GM23338 (cell line): ENCODE results near the gene TMEM117. TPM values are rescaled to one million over a fixed set of nuclear protein-coding genes. Genes with fewer than 3 reads are reported as not detected.

Experiments
- ATAC-seq: fragments of 200-7000 bp; cut with Tn5 transposase; 3 replicates; pipeline ENCODE4 v1.9.1; 2020
- DNase-seq: peaks from one replicate; pipeline ENCODE4 v3.0.0-alpha.2; 2015; ENCODE audit warnings: low spot score
- H2AFZ ChIP-seq: fragments of 200-600 bp; sonication (generic); 2 replicates; pipeline ENCODE4 v1.8.0; 2016; ENCODE audit warnings: antibody characterized with exemption, mild to moderate bottlenecking, moderate library complexity
- H3F3A ChIP-seq: fragments of 200-600 bp; sonication (generic); replicated peaks from 2 replicates; pipeline ENCODE4 v1.8.0; 2017; ENCODE audit warnings: antibody characterized with exemption, mixed run types, low read depth
- H3K27ac ChIP-seq: fragments of 200-600 bp; sonication (generic); 2 replicates; pipeline ENCODE4 v1.6.1; 2016; ENCODE audit warnings: low read depth
- H3K27me3 ChIP-seq: fragments of 200-600 bp; sonication (generic); 2 replicates; pipeline ENCODE4 v1.8.0; 2016; ENCODE audit warnings: mild to moderate bottlenecking, mixed run types, moderate library complexity; ENCODE audit not compliant: insufficient read depth
- H3K36me3 ChIP-seq: fragments of 200-600 bp; sonication (generic); 2 replicates; pipeline ENCODE4 v1.8.0; 2016; ENCODE audit warnings: mild to moderate bottlenecking; ENCODE audit not compliant: insufficient read depth
- H3K4me1 ChIP-seq: fragments of 200-600 bp; sonication (generic); 2 replicates; pipeline ENCODE4 v1.8.0; 2016; ENCODE audit warnings: mild to moderate bottlenecking, moderate library complexity; ENCODE audit not compliant: insufficient read depth
- H3K4me2 ChIP-seq: fragments of 200-600 bp; sonication (generic); 2 replicates; pipeline ENCODE4 v1.7.1; 2017; ENCODE audit warnings: mixed run types
- H3K4me3 ChIP-seq: fragments of 200-600 bp; sonication (generic); 2 replicates; pipeline ENCODE4 v1.6.1; 2016; ENCODE audit warnings: mixed run types
- H3K79me2 ChIP-seq: fragments of 200-600 bp; sonication (generic); replicated peaks from 2 replicates; pipeline ENCODE4 v1.8.0; 2017; ENCODE audit warnings: mild to moderate bottlenecking; ENCODE audit not compliant: insufficient read depth
- H3K9me2 ChIP-seq: fragments of 200-600 bp; sonication (generic); 2 replicates; pipeline ENCODE4 v1.8.0; 2017; ENCODE audit not compliant: insufficient read depth
- H4K20me1 ChIP-seq: fragments of 200-600 bp; sonication (generic); replicated peaks from 2 replicates; pipeline ENCODE4 v1.8.0; 2017; ENCODE audit warnings: mild to moderate bottlenecking; ENCODE audit not compliant: insufficient read depth
- H3K27ac Mint-ChIP-seq: 2 replicates; pipeline ENCODE4 v1.8.0; 2020; ENCODE audit warnings: inconsistent platforms, mild to moderate bottlenecking, moderate library complexity, mixed read lengths
- H3K27me3 Mint-ChIP-seq: 3 replicates; pipeline ENCODE4 v1.8.0; 2022; ENCODE audit warnings: low read depth, mild to moderate bottlenecking, moderate library complexity, mixed read lengths, inconsistent platforms; ENCODE audit not compliant: insufficient read depth, poor library complexity
- H3K36me3 Mint-ChIP-seq: 3 replicates; pipeline ENCODE4 v1.8.0; 2021; ENCODE audit warnings: low read depth, mild to moderate bottlenecking, inconsistent platforms, moderate library complexity, mixed read lengths
- H3K4me1 Mint-ChIP-seq: 3 replicates; pipeline ENCODE4 v1.8.0; 2020; ENCODE audit warnings: mild to moderate bottlenecking, inconsistent platforms, mixed read lengths
- H3K4me3 Mint-ChIP-seq: 3 replicates; pipeline ENCODE4 v1.8.0; 2021; ENCODE audit warnings: moderate library complexity, mild to moderate bottlenecking, inconsistent platforms, mixed read lengths
- H3K9me3 Mint-ChIP-seq: 3 replicates; pipeline ENCODE4 v1.8.0; 2020; ENCODE audit warnings: moderate library complexity, mild to moderate bottlenecking, inconsistent platforms, mixed read lengths
- CREB1 ChIP-seq: fragments of 250-450 bp; sonication (Bioruptor Pico); IDR thresholded peaks from 2 replicates; pipeline ENCODE4 v1.5.0; 2020; ENCODE audit warnings: low read depth, mild to moderate bottlenecking, moderate library complexity
- CTCF ChIP-seq, 2 experiments: fragments of 200-600 bp in 1 of 2; sonication (generic) in 1 of 2; conservative IDR thresholded peaks; 2 replicates each; pipeline versions ENCODE4 v1.5.1 to v1.6.1; 2016 to 2017; ENCODE audit warnings: antibody characterized with exemption in 2 of 2, low read depth in 2 of 2, mild to moderate bottlenecking in 2 of 2, moderate library complexity in 1 of 2
- ETS1 ChIP-seq: IDR thresholded peaks from 2 replicates; pipeline ENCODE4 v1.6.1; 2016; ENCODE audit warnings: antibody characterized with exemption
- EZH2 ChIP-seq: fragments of 200-600 bp; sonication (generic); IDR thresholded peaks from one replicate; pipeline ENCODE4 v1.8.0; 2017; ENCODE audit warnings: antibody characterized with exemption, mild to moderate bottlenecking, low read depth; ENCODE audit not compliant: unreplicated experiment
- EZH2phosphoT487 ChIP-seq: fragments of 200-600 bp; sonication (generic); IDR thresholded peaks from one replicate; pipeline ENCODE4 v1.8.1; 2018; ENCODE audit warnings: antibody characterized with exemption; ENCODE audit not compliant: unreplicated experiment
- JUNB ChIP-seq: IDR thresholded peaks from one replicate; pipeline ENCODE4 v1.6.1; 2016; ENCODE audit warnings: antibody characterized with exemption; ENCODE audit not compliant: unreplicated experiment
- NANOG ChIP-seq: IDR thresholded peaks from 2 replicates; pipeline ENCODE4 v1.6.1; 2016; ENCODE audit warnings: antibody characterized with exemption, borderline replicate concordance
- POLR2AphosphoS5 ChIP-seq: IDR thresholded peaks from 2 replicates; pipeline ENCODE4 v1.6.1; 2016; ENCODE audit warnings: antibody characterized with exemption, low read depth
- REST ChIP-seq: IDR thresholded peaks from one replicate; pipeline ENCODE4 v1.6.1; 2018; ENCODE audit warnings: antibody characterized with exemption; ENCODE audit not compliant: unreplicated experiment
- STAT1 ChIP-seq: IDR thresholded peaks from one replicate; pipeline ENCODE4 v1.6.1; 2016; ENCODE audit warnings: antibody characterized with exemption; ENCODE audit not compliant: unreplicated experiment
- ZNF114 ChIP-seq: fragments of 250-450 bp; sonication (Bioruptor Pico); IDR thresholded peaks from 2 replicates; pipeline ENCODE4 v1.5.0; 2020; ENCODE audit warnings: mild to moderate bottlenecking, moderate library complexity
- ZNF331 ChIP-seq: fragments of 250-450 bp; sonication (Bioruptor Pico); IDR thresholded peaks from 2 replicates; pipeline ENCODE4 v1.5.0; 2020; ENCODE audit warnings: low read depth, mild to moderate bottlenecking, moderate library complexity
- ZNF462 ChIP-seq: fragments of 250-450 bp; sonication (Bioruptor Pico); IDR thresholded peaks from 2 replicates; pipeline ENCODE4 v1.5.0; 2020; ENCODE audit warnings: mild to moderate bottlenecking, moderate library complexity
- polyA plus RNA-seq: library from polyadenylated mRNA; unstranded; fragments of >200 nt; fragmentation: Nextera tagmentation; extraction: Ambion mirVana; gene quantifications from 2 replicates; pipeline ENCODE4 v1.2.1, GENCODE V29; 2016
- total RNA-seq: library from RNA; depleted of rRNA; stranded (reverse); fragments of >200 nt; shearing (Covaris generic); gene quantifications from 2 replicates; pipeline ENCODE4 v1.2.3, GENCODE V29; 2014

Gene TMEM117
- total and polyA plus RNA-seq, 2 experiments from 2014 or later, result 0.94 to 1.6 TPM

- Histone ChIP-seq H3K4me1 (no peaks in the 10 kb centered on the region), H3K27ac (no peak overlapping the region), H3K4me3 (no peak overlapping the region), H3F3A (no peaks in the 10 kb centered on the region), H4K20me1 (no peaks in the 10 kb centered on the region), H3K36me3 (no peaks in the 10 kb centered on the region), H3K4me2 (no peak overlapping the region), H3K9me2 (peaks cover 5% of the 10 kb centered on the region), H3K79me2 (no peaks in the 10 kb centered on the region), H2AFZ (no peak overlapping the region), H3K27me3 (no peaks in the 10 kb centered on the region)
- Mint-ChIP-seq H3K4me1 (no peaks in the 10 kb centered on the region), H3K9me3 (peaks cover 7% of the 10 kb centered on the region; the same call in 2 of the 3 replicates), H3K36me3 (peaks cover 5% of the 10 kb centered on the region; the same call in 1 of the 3 replicates), H3K4me3 (no peak overlapping the region), H3K27me3 (no peaks in the 10 kb centered on the region), H3K27ac (no peak overlapping the region)
- TF ChIP-seq POLR2AphosphoS5 (no peak), STAT1 (no peak), ZNF462 (CRISPR knock-in tag) (no peak), CREB1 (CRISPR knock-in tag) (no peak), EZH2 (no peak), NANOG (no peak), ETS1 (no peak), REST (no peak), ZNF114 (CRISPR knock-in tag) (no peak), CTCF (conservative IDR thresholded peaks at IDR 0.05; ENCODE audit: low read depth in 2 of 2) (no peak), JUNB (no peak), EZH2phosphoT487 (no peak), ZNF331 (CRISPR knock-in tag) (no peak)
- no peak for ATAC-seq
- DNase-seq, result no peak
These were observed 190.2 kb downstream of the TMEM117 start for GRCh38 chr12:44026046-44026445.
